Measurements from ENCODE around the gene FKBP7. TPM values are rescaled to one million over a fixed set of nuclear protein-coding genes. Genes with fewer than 3 reads are reported as not detected.

FKBP7 gene
- total RNA-seq, 3 donors from 2014 or later: 10.5 to 20.8 (median 16.7) TPM

DNA sequence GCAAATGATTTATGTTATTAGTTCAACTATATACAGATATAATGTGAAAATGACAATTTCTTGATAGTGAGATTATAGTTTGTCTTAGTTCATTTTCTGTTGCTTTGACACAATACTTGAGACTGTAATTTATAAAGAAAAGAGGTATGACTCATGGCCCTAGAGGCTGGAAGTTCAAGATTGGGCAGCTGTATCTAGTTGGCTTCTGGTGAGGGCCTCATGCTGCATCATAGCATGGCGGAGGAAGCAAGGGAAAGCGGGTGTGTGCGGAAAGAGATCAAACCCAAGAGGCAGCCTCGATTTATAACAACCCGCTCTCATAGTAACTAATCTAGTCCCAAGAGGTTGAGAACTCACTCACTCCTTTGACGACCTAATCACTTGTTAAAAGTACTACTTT, 13.2 kb upstream of the FKBP7 start:
- intact Hi-C loops (cut with DNase I; ENCODE audit: low total_unique reads): no loop called here
- no peaks in the 10 kb centered on the region for H3K9me3 ChIP-seq
- H3K4me1 ChIP-seq: no peaks in the 10 kb centered on the region
- no peak overlapping the region for H3K27ac ChIP-seq
- H3K36me3 ChIP-seq: no peaks in the 10 kb centered on the region
- no peak overlapping the region for H3K4me3 ChIP-seq
- no peak for TF ChIP-seq POLR2A (IDR thresholded peaks at IDR 0.05)
- TF ChIP-seq POLR2AphosphoS5 (IDR thresholded peaks at IDR 0.05): no peak
- TF ChIP-seq, protein P1, sequence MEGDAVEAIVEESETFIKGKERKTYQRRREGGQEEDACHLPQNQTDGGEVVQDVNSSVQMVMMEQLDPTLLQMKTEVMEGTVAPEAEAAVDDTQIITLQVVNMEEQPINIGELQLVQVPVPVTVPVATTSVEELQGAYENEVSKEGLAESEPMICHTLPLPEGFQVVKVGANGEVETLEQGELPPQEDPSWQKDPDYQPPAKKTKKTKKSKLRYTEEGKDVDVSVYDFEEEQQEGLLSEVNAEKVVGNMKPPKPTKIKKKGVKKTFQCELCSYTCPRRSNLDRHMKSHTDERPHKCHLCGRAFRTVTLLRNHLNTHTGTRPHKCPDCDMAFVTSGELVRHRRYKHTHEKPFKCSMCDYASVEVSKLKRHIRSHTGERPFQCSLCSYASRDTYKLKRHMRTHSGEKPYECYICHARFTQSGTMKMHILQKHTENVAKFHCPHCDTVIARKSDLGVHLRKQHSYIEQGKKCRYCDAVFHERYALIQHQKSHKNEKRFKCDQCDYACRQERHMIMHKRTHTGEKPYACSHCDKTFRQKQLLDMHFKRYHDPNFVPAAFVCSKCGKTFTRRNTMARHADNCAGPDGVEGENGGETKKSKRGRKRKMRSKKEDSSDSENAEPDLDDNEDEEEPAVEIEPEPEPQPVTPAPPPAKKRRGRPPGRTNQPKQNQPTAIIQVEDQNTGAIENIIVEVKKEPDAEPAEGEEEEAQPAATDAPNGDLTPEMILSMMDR (IDR thresholded peaks at IDR 0.05): no peak
- no peak for DNase-seq (ENCODE audit: low spot score in 2 of 2)
- H3K27me3 ChIP-seq: no peaks in the 10 kb centered on the region

DNA sequence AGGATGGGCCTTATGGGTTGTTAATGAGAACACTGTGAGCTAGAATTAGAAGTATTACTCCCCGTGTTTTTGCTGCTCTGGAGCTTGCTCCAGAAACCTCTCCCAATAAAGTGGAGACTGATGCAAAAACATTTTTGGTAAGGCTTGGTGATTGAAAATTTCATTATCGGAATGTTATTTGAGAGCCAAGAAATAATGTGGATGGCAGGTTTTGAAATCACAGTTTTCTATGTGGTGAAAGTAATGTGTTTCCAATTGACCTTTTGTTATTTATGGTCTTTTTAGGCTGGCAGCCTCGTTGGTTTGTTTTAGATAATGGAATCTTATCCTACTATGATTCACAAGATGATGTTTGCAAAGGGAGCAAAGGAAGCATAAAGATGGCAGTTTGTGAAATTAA, 7.0 kb upstream of the FKBP7 start:
- Histone ChIP-seq H3K27ac (no peak overlapping the region), H3K9me3 (no peaks in the 10 kb centered on the region), H3K27me3 (no peaks in the 10 kb centered on the region), H3K4me1 (peaks cover 0 to 9% of the 10 kb centered on the region in 2 donors), H3K4me3 (no peak overlapping the region), H3K36me3 (no peaks in the 10 kb centered on the region)
- TF ChIP-seq, protein P1 (IDR thresholded peaks at IDR 0.05): no peak
- TF ChIP-seq POLR2AphosphoS5 (IDR thresholded peaks at IDR 0.05) (no peak), POLR2A (IDR thresholded peaks at IDR 0.05) (no peak)
- DNase-seq (ENCODE audit: low spot score in 2 of 2): no peak
- intact Hi-C loops (cut with DNase I; ENCODE audit: low total_unique reads): no loop called here

DNA sequence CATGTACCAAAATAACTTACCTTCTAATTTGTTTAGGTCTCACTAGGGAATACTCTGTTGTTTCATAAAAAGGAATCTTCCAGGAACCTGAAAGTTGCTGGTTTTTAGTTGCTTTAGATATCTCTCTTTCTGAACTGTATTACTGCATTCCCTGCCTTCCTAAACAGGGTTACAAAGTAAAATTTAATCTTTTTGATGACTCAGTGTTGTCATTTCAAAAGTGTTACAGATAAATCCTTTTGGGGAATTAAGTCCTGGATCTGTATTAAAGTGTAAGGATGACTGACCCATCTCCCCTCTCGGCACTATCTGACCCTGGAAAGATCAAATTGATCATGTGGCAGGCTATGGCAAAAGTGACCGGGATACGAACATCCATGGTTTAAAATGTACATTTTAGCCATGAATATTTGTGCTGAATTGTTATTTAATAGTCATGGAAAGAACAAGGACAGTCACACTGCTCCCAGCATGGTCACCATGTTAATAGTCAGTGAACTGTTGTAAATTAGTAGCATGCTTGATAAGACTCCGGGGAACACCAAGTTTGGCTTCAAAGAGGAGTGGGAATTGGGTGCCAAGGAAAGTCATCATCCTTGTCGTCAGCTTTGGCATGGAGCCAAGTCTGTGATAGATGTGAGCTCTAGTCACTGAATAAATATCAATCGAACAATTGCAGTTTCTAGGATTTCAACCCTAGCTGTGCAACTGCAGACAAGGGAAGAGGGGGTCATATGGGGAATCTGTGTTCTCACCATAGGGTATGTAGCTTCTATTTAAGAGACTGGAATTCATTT, 6.0 kb upstream of the FKBP7 start:
- H3K9me3 ChIP-seq: no peaks in the 10 kb centered on the region
- no peaks in the 10 kb centered on the region for H3K36me3 ChIP-seq
- TF ChIP-seq, protein P1 (IDR thresholded peaks at IDR 0.05): no peak
- no peak for TF ChIP-seq POLR2AphosphoS5 (IDR thresholded peaks at IDR 0.05)
- no peak for TF ChIP-seq POLR2A (IDR thresholded peaks at IDR 0.05)
- intact Hi-C loops (cut with DNase I; ENCODE audit: low total_unique reads): no loop called here
- no peak overlapping the region for H3K27ac ChIP-seq
- peaks cover 0 to 9% of the 10 kb centered on the region in 2 donors for H3K4me1 ChIP-seq
- DNase-seq (ENCODE audit: low spot score in 2 of 2): no peak
- no peaks in the 10 kb centered on the region for H3K27me3 ChIP-seq
- peak overlapping the region in 1 of 3 donors; percentile 18 for H3K4me3 ChIP-seq

DNA sequence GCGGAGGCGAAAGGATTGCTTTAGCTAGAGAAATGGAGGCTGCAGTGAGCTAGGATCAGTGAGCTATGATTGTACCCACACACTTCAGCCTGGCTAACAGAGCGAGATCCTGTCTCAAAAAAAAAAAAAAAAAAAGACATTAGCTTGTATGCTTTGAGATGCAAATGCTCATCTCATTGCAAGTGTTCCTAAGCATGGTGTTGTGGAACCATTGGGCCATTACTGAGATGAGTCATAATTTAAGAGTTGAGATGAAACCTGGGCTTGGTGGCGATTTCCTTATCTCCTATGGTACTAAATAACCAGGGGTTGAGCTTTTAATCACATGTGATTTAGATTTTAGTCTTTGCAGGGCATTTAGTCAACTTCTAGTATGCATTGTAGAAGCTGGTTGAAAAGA, 4.0 kb upstream of the FKBP7 start:
- DNase-seq (ENCODE audit: low spot score in 2 of 2): no peak
- Histone ChIP-seq H3K27me3 (no peaks in the 10 kb centered on the region), H3K36me3 (no peaks in the 10 kb centered on the region), H3K4me1 (peaks cover 0 to 9% of the 10 kb centered on the region in 2 donors), H3K4me3 (peak overlapping the region in 1 of 3 donors; percentile 84), H3K27ac (no peak overlapping the region), H3K9me3 (no peaks in the 10 kb centered on the region)
- no peak for TF ChIP-seq POLR2AphosphoS5 (IDR thresholded peaks at IDR 0.05)
- TF ChIP-seq, protein P1 (IDR thresholded peaks at IDR 0.05): no peak
- TF ChIP-seq POLR2A (IDR thresholded peaks at IDR 0.05): no peak
- intact Hi-C loops (cut with DNase I; ENCODE audit: low total_unique reads): no loop called here
